ENCODE data around the gene TMEM132A. TPM values are rescaled to one million over a fixed set of nuclear protein-coding genes. Genes with fewer than 3 reads are reported as not detected.
A peak's percentile ranks its signal among the peaks of the same experiment; 100 is the strongest.

Gene TMEM132A
- total RNA-seq, 6 experiments from 2014 or later, result 23.8 to 32.2 (median 26.9) TPM

- Mint-ChIP-seq H3K9me3 (no peaks in the 10 kb centered on the region), H3K4me1 (ENCODE audit: low read depth) (peaks cover 60% of the 10 kb centered on the region), H3K27me3 (ENCODE audit: insufficient read depth) (peaks cover 2% of the 10 kb centered on the region), H3K4me3 (no peak overlapping the region), H3K36me3 (ENCODE audit: low read depth) (peaks cover 5% of the 10 kb centered on the region; the same call in 1 of the 2 replicates), H3K27ac (no peak overlapping the region)
- DNase-seq, result no peak
- TF ChIP-seq CTCF (IDR thresholded peaks at IDR 0.05), result no peak
Measured at GRCh38 chr11:60916669-60917206, 7.5 kb upstream of the TMEM132A start.

DNA sequence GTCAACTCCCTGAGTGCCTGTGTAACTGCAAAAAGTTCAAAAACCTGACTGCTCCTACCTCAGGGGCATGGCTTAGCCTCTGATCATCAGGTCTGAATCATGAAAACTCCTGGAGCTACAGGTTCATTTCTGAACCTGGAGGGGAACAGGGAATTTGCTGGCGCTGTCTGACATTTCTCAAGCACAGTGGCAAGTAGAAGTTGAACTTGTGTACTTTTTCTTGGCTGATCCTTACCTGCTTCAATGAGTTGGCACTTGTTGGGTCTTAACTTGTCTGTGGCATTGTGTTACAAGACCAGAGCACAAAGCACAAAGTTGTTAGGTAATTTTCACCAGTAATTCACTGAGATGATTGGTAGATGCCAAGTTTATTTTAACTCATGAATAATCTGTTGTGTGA is 7.0 kb upstream of the TMEM132A start:
- peaks cover 2% of the 10 kb centered on the region for H3K27me3 Mint-ChIP-seq (ENCODE audit: insufficient read depth)
- H3K27ac Mint-ChIP-seq, result no peak overlapping the region
- DNase-seq, result no peak
- H3K36me3 Mint-ChIP-seq (ENCODE audit: low read depth), result peaks cover 6% of the 10 kb centered on the region; the same call in 1 of the 2 replicates
- no peak overlapping the region for H3K4me3 Mint-ChIP-seq
- no peak for TF ChIP-seq CTCF (IDR thresholded peaks at IDR 0.05)
- no peaks in the 10 kb centered on the region for H3K9me3 Mint-ChIP-seq
- peaks cover 55% of the 10 kb centered on the region for H3K4me1 Mint-ChIP-seq (ENCODE audit: low read depth)

DNA sequence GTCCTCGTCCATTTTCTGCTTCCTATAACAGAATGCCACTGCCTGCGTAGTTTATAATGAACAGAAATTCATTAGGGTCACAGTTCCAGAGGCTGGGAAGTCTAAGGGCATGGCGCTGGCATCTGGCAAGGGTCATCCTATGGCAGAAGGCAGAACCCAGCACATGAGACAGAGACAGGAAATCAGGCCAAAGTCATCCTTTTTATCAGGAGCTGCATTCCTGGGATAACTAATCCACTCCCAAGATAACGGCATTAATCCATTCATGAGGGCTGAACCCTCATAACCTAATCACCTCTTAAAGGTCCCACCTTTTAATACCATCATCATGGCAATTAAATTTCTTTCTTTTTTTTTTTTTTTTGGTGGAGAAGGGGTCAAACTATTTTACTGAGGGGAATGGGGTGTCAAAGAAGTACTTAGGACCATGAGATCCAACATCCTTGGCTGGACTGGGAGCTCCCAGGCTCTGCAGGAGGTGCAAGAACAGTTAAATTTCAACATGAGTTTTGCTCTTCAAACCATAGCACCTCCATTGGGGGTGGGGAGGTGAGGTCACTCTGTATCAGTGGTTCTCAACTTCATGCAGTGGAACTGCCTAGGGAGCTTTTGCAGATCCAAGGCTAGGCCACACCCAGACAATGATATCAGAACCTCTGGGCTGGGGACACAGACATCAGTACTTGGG is 5.9 kb upstream of the TMEM132A start:
- Mint-ChIP-seq H3K4me1 (ENCODE audit: low read depth) (peaks cover 52% of the 10 kb centered on the region), H3K9me3 (no peaks in the 10 kb centered on the region), H3K4me3 (no peak overlapping the region), H3K27me3 (ENCODE audit: insufficient read depth) (peaks cover 2% of the 10 kb centered on the region), H3K27ac (no peak overlapping the region), H3K36me3 (ENCODE audit: low read depth) (peaks cover 10% of the 10 kb centered on the region; the same call in 1 of the 2 replicates)
- no peak for TF ChIP-seq CTCF (IDR thresholded peaks at IDR 0.05)
- no peak for DNase-seq

- peak; percentile 39 for DNase-seq
Measured at GRCh38 chr11:60918939-60919265, 5.4 kb upstream of the TMEM132A start.

DNA sequence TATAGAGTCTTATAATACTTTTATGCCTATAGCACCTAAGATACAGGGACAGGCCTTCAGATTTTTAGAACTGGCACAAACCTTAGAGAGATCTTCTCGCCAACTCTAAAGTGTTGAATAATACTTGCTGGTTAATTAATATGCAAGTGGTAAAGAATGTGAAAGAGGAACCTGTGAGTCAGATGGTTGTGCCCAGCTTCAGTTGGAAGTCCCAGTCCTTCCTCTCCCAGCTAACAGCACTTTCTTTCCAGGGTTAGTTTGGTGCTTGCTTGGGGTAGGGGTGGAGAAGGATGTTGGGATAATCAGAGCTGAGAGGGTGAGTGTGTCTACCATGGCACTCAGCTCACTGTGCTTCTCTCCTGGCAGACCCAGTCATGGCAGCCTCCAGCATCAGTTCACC is 4.9 kb upstream of the TMEM132A start:
- peaks cover 45% of the 10 kb centered on the region for H3K4me1 Mint-ChIP-seq (ENCODE audit: low read depth)
- H3K9me3 Mint-ChIP-seq, result no peaks in the 10 kb centered on the region
- H3K36me3 Mint-ChIP-seq (ENCODE audit: low read depth), result peaks cover 10% of the 10 kb centered on the region; the same call in 1 of the 2 replicates
- H3K4me3 Mint-ChIP-seq, result no peak overlapping the region
- TF ChIP-seq CTCF (IDR thresholded peaks at IDR 0.05), result no peak
- H3K27ac Mint-ChIP-seq, result peak overlapping the region; percentile 30; the same call in 1 of the 2 replicates
- no peak for DNase-seq
- H3K27me3 Mint-ChIP-seq (ENCODE audit: insufficient read depth), result no peaks in the 10 kb centered on the region

More at GRCh38 chr11:60918939-60919265, 5.4 kb upstream of the TMEM132A start:
- Mint-ChIP-seq H3K36me3 (ENCODE audit: low read depth) (peaks cover 10% of the 10 kb centered on the region; the same call in 1 of the 2 replicates), H3K27me3 (ENCODE audit: insufficient read depth) (peaks cover 2% of the 10 kb centered on the region), H3K4me3 (no peak overlapping the region), H3K27ac (no peak overlapping the region; the same call in 1 of the 2 replicates), H3K4me1 (ENCODE audit: low read depth) (peaks cover 47% of the 10 kb centered on the region), H3K9me3 (no peaks in the 10 kb centered on the region)
- no peak for TF ChIP-seq CTCF (IDR thresholded peaks at IDR 0.05)

Measured in HFFc6 (cell line).